OCI-LY7 (cell line): Measurements from ENCODE around the gene FAM174B.

ENCODE experiments used
- CTCF ChIP-seq: fragments of 200-600 bp; sonication (generic); conservative IDR thresholded peaks from 2 replicates; pipeline ENCODE4 v1.5.1; 2014; ENCODE audit warnings: mild to moderate bottlenecking, antibody characterized with exemption, low read length, moderate library complexity, mixed read lengths
- EZH2phosphoT487 ChIP-seq: fragments of 200-600 bp; sonication (generic); IDR thresholded peaks from 2 replicates; pipeline ENCODE4 v1.6.1; 2018; ENCODE audit warnings: low read depth, borderline replicate concordance, mild to moderate bottlenecking, mixed run types, antibody characterized with exemption, low read length, moderate library complexity, mixed read lengths

- no peak for TF ChIP-seq CTCF
- no peak for TF ChIP-seq EZH2phosphoT487
Observed at GRCh38 chr15:92681141-92681631, 25.6 kb upstream of the FAM174B start.
